AG10803 (cell line): ENCODE data around the gene TMEM132C.

Experiments used
- DNase-seq: peaks from one replicate; pipeline ENCODE4 v3.0.0; 2010; ENCODE audit warnings: low read depth
- H3K4me3 ChIP-seq: 2 replicates; pipeline ENCODE4 v1.5.1; 2011; ENCODE audit warnings: mild to moderate bottlenecking, low read length, control low read depth
- TF ChIP-seq, protein P1 (sequence below): conservative IDR thresholded peaks from 2 replicates; pipeline ENCODE4 v1.5.1; 2011; ENCODE audit warnings: mild to moderate bottlenecking, low read length, control low read depth, inconsistent platforms

TMEM132C gene

DNA sequence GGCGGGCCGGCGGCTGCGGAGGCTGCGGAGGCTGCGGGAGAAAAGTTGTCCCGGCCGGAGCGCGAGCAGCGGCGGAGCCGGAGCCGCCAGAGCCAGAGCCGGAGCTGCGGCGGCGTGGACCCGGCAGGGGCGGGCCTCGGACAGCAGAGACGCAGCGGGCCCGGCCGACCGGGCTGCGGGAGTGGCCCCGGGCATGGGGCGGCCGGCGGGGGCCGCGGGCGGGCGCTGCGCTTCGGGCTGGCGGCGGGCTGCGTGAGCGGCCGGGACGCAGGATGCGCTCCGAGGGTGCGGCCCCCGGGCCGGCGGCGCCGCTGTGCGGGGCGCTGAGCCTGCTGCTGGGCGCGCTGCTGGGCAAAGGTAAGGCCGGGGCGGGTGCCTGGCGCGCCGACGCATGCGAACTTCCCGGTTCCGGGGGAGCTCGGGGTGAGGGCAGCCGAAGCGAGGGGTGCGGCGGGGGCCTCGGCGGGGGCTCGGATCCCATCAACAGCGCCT, at the start of gene TMEM132C:
Gene TMEM132C, plus strand, starts transcription at position 40 of the 492 bp plus-strand sequence. Its CDS starts 233 bp downstream, at position 273.
- TF ChIP-seq, protein P1, sequence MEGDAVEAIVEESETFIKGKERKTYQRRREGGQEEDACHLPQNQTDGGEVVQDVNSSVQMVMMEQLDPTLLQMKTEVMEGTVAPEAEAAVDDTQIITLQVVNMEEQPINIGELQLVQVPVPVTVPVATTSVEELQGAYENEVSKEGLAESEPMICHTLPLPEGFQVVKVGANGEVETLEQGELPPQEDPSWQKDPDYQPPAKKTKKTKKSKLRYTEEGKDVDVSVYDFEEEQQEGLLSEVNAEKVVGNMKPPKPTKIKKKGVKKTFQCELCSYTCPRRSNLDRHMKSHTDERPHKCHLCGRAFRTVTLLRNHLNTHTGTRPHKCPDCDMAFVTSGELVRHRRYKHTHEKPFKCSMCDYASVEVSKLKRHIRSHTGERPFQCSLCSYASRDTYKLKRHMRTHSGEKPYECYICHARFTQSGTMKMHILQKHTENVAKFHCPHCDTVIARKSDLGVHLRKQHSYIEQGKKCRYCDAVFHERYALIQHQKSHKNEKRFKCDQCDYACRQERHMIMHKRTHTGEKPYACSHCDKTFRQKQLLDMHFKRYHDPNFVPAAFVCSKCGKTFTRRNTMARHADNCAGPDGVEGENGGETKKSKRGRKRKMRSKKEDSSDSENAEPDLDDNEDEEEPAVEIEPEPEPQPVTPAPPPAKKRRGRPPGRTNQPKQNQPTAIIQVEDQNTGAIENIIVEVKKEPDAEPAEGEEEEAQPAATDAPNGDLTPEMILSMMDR, result no peak
- no peak for DNase-seq
- H3K4me3 ChIP-seq, result no peak within 1 kb of the TSS

DNA sequence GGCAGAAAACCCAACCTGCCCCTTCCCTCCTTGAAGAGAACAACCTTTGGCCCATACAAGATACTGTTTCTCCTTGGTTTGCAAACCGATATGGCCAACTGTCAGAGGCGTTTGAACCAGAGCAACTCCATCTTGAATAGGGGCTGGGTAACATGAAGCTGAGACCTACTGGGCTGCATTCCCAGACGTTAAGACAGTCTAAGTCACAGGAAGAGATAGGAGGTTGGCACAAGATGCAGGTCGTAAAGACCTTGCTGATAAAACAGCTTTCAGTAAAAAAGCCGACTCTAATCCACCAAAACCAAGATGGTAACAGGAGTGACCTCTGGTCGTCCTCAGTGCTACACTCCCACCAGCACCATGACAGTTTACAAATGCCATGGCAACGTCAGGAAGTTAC, 42.7 kb upstream of the TMEM132C start:
- no peak for DNase-seq
- TF ChIP-seq, protein P1, result no peak
- no peak overlapping the region for H3K4me3 ChIP-seq

- no peak overlapping the region for H3K4me3 ChIP-seq
- TF ChIP-seq, protein P1, result no peak
- no peak for DNase-seq
These were observed 38.4 kb upstream of the TMEM132C start for GRCh38 chr12:128228581-128228980.

DNA sequence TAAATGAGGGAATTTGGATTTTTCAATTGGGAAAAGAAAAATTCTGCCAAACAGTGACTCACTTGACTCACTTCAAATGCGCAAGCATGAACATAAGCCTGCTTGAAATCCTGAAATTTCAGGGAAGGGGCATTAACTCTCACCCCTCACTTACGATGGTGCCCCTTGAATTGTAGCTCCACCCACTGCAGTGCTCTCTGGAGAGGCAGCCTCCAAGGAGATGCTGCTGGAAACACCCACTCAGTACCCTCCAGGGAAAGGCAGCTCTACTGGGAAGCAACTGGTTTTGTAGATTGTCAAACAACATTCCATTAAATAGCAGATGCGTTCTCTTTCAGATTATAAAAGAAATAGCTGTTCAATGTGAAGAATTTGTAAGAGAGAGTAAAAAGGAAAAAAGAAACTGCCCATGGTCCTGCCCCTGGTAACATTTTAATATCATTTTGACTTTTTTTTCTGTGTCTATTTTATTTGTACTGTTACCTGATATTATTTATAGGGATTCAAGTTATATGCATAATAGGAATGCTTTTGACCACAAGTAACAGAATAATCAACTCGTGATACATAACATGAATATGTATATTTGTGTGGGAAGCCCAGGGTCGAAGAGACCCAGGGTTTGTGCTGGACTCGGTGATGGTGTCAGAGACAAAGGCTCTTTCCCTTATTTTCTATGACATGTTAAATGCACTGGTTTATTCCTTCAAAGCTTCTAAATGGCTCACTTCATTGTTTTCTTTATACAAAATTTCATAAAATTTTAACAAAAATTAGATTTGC, 31.1 kb upstream of the TMEM132C start:
- TF ChIP-seq, protein P1, result no peak
- no peak for DNase-seq
- no peak overlapping the region for H3K4me3 ChIP-seq

DNA sequence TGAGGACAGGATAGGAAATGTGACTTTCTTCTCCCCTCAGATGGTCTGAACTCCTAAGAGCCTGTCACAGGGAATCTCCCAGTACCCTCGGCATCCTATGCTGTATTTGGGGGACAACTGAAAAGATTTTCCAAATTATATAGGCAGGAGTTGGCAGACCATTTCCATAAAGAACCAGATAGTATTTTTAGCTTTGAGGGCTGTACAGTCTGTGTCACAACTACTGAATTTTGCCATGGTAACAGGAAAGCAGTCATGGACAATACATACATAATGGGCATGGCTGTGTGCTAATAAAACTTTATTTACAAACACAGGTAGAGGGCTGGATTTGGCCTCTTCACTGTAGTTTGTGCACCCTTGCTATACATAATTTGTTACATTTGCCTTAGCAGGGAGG, 30.4 kb upstream of the TMEM132C start:
- H3K4me3 ChIP-seq, result no peak overlapping the region
- DNase-seq, result no peak
- TF ChIP-seq, protein P1, result no peak

- DNase-seq, result no peak
- TF ChIP-seq, protein P1, result no peak
- H3K4me3 ChIP-seq, result no peak overlapping the region
These were observed 26.2 kb upstream of the TMEM132C start for GRCh38 chr12:128240745-128241144.

GRCh38 chr12:128245121-128245520, 21.8 kb upstream of the TMEM132C start:
- H3K4me3 ChIP-seq, result no peak overlapping the region
- TF ChIP-seq, protein P1, result no peak
- no peak for DNase-seq
